GM23338 (cell line): ENCODE data around the gene SELENON. TPM values are rescaled to one million over a fixed set of nuclear protein-coding genes. Genes with fewer than 3 reads are reported as not detected.

ENCODE experiments used
- ATAC-seq: fragments of 200-7000 bp; cut with Tn5 transposase; 3 replicates; pipeline ENCODE4 v1.9.1; 2020
- DNase-seq: peaks from one replicate; pipeline ENCODE4 v3.0.0-alpha.2; 2015; ENCODE audit warnings: low spot score
- H2AFZ ChIP-seq: fragments of 200-600 bp; sonication (generic); 2 replicates; pipeline ENCODE4 v1.8.0; 2016; ENCODE audit warnings: antibody characterized with exemption, mild to moderate bottlenecking, moderate library complexity
- H3F3A ChIP-seq: fragments of 200-600 bp; sonication (generic); replicated peaks from 2 replicates; pipeline ENCODE4 v1.8.0; 2017; ENCODE audit warnings: antibody characterized with exemption, mixed run types, low read depth
- H3K27ac ChIP-seq: fragments of 200-600 bp; sonication (generic); 2 replicates; pipeline ENCODE4 v1.6.1; 2016; ENCODE audit warnings: low read depth
- H3K27me3 ChIP-seq: fragments of 200-600 bp; sonication (generic); 2 replicates; pipeline ENCODE4 v1.8.0; 2016; ENCODE audit warnings: mild to moderate bottlenecking, mixed run types, moderate library complexity; ENCODE audit not compliant: insufficient read depth
- H3K36me3 ChIP-seq: fragments of 200-600 bp; sonication (generic); 2 replicates; pipeline ENCODE4 v1.8.0; 2016; ENCODE audit warnings: mild to moderate bottlenecking; ENCODE audit not compliant: insufficient read depth
- H3K4me1 ChIP-seq: fragments of 200-600 bp; sonication (generic); 2 replicates; pipeline ENCODE4 v1.8.0; 2016; ENCODE audit warnings: mild to moderate bottlenecking, moderate library complexity; ENCODE audit not compliant: insufficient read depth
- H3K4me2 ChIP-seq: fragments of 200-600 bp; sonication (generic); 2 replicates; pipeline ENCODE4 v1.7.1; 2017; ENCODE audit warnings: mixed run types
- H3K4me3 ChIP-seq: fragments of 200-600 bp; sonication (generic); 2 replicates; pipeline ENCODE4 v1.6.1; 2016; ENCODE audit warnings: mixed run types
- H3K79me2 ChIP-seq: fragments of 200-600 bp; sonication (generic); replicated peaks from 2 replicates; pipeline ENCODE4 v1.8.0; 2017; ENCODE audit warnings: mild to moderate bottlenecking; ENCODE audit not compliant: insufficient read depth
- H3K9me2 ChIP-seq: fragments of 200-600 bp; sonication (generic); 2 replicates; pipeline ENCODE4 v1.8.0; 2017; ENCODE audit not compliant: insufficient read depth
- H4K20me1 ChIP-seq: fragments of 200-600 bp; sonication (generic); replicated peaks from 2 replicates; pipeline ENCODE4 v1.8.0; 2017; ENCODE audit warnings: mild to moderate bottlenecking; ENCODE audit not compliant: insufficient read depth
- H3K27ac Mint-ChIP-seq: 2 replicates; pipeline ENCODE4 v1.8.0; 2020; ENCODE audit warnings: inconsistent platforms, mild to moderate bottlenecking, moderate library complexity, mixed read lengths
- H3K27me3 Mint-ChIP-seq: 3 replicates; pipeline ENCODE4 v1.8.0; 2022; ENCODE audit warnings: low read depth, mild to moderate bottlenecking, moderate library complexity, mixed read lengths, inconsistent platforms; ENCODE audit not compliant: insufficient read depth, poor library complexity
- H3K36me3 Mint-ChIP-seq: 3 replicates; pipeline ENCODE4 v1.8.0; 2021; ENCODE audit warnings: low read depth, mild to moderate bottlenecking, inconsistent platforms, moderate library complexity, mixed read lengths
- H3K4me1 Mint-ChIP-seq: 3 replicates; pipeline ENCODE4 v1.8.0; 2020; ENCODE audit warnings: mild to moderate bottlenecking, inconsistent platforms, mixed read lengths
- H3K4me3 Mint-ChIP-seq: 3 replicates; pipeline ENCODE4 v1.8.0; 2021; ENCODE audit warnings: moderate library complexity, mild to moderate bottlenecking, inconsistent platforms, mixed read lengths
- H3K9me3 Mint-ChIP-seq: 3 replicates; pipeline ENCODE4 v1.8.0; 2020; ENCODE audit warnings: moderate library complexity, mild to moderate bottlenecking, inconsistent platforms, mixed read lengths
- CREB1 ChIP-seq: fragments of 250-450 bp; sonication (Bioruptor Pico); IDR thresholded peaks from 2 replicates; pipeline ENCODE4 v1.5.0; 2020; ENCODE audit warnings: low read depth, mild to moderate bottlenecking, moderate library complexity
- EZH2 ChIP-seq: fragments of 200-600 bp; sonication (generic); IDR thresholded peaks from one replicate; pipeline ENCODE4 v1.8.0; 2017; ENCODE audit warnings: antibody characterized with exemption, mild to moderate bottlenecking, low read depth; ENCODE audit not compliant: unreplicated experiment
- JUNB ChIP-seq: IDR thresholded peaks from one replicate; pipeline ENCODE4 v1.6.1; 2016; ENCODE audit warnings: antibody characterized with exemption; ENCODE audit not compliant: unreplicated experiment
- NANOG ChIP-seq: IDR thresholded peaks from 2 replicates; pipeline ENCODE4 v1.6.1; 2016; ENCODE audit warnings: antibody characterized with exemption, borderline replicate concordance
- polyA plus RNA-seq: library from polyadenylated mRNA; unstranded; fragments of >200 nt; fragmentation: Nextera tagmentation; extraction: Ambion mirVana; gene quantifications from 2 replicates; pipeline ENCODE4 v1.2.1, GENCODE V29; 2016
- total RNA-seq: library from RNA; depleted of rRNA; stranded (reverse); fragments of >200 nt; shearing (Covaris generic); gene quantifications from 2 replicates; pipeline ENCODE4 v1.2.3, GENCODE V29; 2014
- TF ChIP-seq, protein P1 (sequence below), 2 experiments: fragments of 200-600 bp in 1 of 2; sonication (generic) in 1 of 2; conservative IDR thresholded peaks; 2 replicates each; pipeline versions ENCODE4 v1.5.1 to v1.6.1; 2016 to 2017; ENCODE audit warnings: antibody characterized with exemption in 2 of 2, low read depth in 2 of 2, mild to moderate bottlenecking in 2 of 2, moderate library complexity in 1 of 2
- TF ChIP-seq, protein P2 (sequence below): fragments of 250-450 bp; sonication (Bioruptor Pico); IDR thresholded peaks from 2 replicates; pipeline ENCODE4 v1.5.0; 2020; ENCODE audit warnings: mild to moderate bottlenecking, moderate library complexity

Gene SELENON
- total and polyA plus RNA-seq, 2 experiments from 2014 or later, result 17.9 to 93.2 TPM

DNA sequence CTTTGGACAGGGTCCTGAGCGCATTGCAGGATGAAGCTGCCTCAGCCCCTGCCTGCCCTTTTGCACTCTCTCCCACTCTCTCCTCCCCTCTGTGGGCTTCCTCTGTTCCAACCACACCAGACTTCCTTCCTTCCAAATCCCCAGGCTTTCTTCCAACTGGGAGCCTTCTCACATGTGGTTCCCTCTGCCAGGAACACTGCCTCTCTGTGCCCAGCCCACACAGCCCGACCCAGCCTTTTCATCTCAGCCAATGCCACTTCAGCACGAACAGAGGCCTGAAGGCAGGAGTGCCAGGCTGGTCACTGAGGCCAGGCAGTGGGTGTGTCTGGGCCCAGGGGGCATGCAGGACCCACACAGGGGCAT lies 5.9 kb downstream of the SELENON start:
- no peak for ATAC-seq
- H3K4me2 ChIP-seq, result no peak overlapping the region

More for the DNA sequence above, 5.9 kb downstream of the SELENON start:
- no peak overlapping the region for H2AFZ ChIP-seq
- Mint-ChIP-seq H3K4me3 (no peak overlapping the region), H3K4me1 (peaks cover 13% of the 10 kb centered on the region; the same call in 2 of the 3 replicates), H3K36me3 (peaks cover 22% of the 10 kb centered on the region), H3K27ac (no peak overlapping the region), H3K9me3 (no peaks in the 10 kb centered on the region), H3K27me3 (peaks cover under 1% of the 10 kb centered on the region)
- H3K4me1 ChIP-seq, result peaks cover 5% of the 10 kb centered on the region
- H3F3A ChIP-seq, result peaks cover 4% of the 10 kb centered on the region; the same call in 1 of the 2 replicates
- no peak for DNase-seq
- H3K9me2 ChIP-seq, result no peaks in the 10 kb centered on the region
- H3K36me3 ChIP-seq, result no peaks in the 10 kb centered on the region
- H3K79me2 ChIP-seq, result peaks cover 7% of the 10 kb centered on the region; the same call in 1 of the 2 replicates
- no peak overlapping the region for H3K4me3 ChIP-seq
- no peak overlapping the region for H3K27ac ChIP-seq
- H4K20me1 ChIP-seq, result peaks cover 3% of the 10 kb centered on the region; the same call in 1 of the 2 replicates
- TF ChIP-seq EZH2 (no peak), JUNB (no peak), NANOG (no peak), CREB1 (no peak)
- TF ChIP-seq, protein P1, sequence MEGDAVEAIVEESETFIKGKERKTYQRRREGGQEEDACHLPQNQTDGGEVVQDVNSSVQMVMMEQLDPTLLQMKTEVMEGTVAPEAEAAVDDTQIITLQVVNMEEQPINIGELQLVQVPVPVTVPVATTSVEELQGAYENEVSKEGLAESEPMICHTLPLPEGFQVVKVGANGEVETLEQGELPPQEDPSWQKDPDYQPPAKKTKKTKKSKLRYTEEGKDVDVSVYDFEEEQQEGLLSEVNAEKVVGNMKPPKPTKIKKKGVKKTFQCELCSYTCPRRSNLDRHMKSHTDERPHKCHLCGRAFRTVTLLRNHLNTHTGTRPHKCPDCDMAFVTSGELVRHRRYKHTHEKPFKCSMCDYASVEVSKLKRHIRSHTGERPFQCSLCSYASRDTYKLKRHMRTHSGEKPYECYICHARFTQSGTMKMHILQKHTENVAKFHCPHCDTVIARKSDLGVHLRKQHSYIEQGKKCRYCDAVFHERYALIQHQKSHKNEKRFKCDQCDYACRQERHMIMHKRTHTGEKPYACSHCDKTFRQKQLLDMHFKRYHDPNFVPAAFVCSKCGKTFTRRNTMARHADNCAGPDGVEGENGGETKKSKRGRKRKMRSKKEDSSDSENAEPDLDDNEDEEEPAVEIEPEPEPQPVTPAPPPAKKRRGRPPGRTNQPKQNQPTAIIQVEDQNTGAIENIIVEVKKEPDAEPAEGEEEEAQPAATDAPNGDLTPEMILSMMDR (conservative IDR thresholded peaks at IDR 0.05; ENCODE audit: low read depth in 2 of 2), result no peak
- TF ChIP-seq, protein P2, sequence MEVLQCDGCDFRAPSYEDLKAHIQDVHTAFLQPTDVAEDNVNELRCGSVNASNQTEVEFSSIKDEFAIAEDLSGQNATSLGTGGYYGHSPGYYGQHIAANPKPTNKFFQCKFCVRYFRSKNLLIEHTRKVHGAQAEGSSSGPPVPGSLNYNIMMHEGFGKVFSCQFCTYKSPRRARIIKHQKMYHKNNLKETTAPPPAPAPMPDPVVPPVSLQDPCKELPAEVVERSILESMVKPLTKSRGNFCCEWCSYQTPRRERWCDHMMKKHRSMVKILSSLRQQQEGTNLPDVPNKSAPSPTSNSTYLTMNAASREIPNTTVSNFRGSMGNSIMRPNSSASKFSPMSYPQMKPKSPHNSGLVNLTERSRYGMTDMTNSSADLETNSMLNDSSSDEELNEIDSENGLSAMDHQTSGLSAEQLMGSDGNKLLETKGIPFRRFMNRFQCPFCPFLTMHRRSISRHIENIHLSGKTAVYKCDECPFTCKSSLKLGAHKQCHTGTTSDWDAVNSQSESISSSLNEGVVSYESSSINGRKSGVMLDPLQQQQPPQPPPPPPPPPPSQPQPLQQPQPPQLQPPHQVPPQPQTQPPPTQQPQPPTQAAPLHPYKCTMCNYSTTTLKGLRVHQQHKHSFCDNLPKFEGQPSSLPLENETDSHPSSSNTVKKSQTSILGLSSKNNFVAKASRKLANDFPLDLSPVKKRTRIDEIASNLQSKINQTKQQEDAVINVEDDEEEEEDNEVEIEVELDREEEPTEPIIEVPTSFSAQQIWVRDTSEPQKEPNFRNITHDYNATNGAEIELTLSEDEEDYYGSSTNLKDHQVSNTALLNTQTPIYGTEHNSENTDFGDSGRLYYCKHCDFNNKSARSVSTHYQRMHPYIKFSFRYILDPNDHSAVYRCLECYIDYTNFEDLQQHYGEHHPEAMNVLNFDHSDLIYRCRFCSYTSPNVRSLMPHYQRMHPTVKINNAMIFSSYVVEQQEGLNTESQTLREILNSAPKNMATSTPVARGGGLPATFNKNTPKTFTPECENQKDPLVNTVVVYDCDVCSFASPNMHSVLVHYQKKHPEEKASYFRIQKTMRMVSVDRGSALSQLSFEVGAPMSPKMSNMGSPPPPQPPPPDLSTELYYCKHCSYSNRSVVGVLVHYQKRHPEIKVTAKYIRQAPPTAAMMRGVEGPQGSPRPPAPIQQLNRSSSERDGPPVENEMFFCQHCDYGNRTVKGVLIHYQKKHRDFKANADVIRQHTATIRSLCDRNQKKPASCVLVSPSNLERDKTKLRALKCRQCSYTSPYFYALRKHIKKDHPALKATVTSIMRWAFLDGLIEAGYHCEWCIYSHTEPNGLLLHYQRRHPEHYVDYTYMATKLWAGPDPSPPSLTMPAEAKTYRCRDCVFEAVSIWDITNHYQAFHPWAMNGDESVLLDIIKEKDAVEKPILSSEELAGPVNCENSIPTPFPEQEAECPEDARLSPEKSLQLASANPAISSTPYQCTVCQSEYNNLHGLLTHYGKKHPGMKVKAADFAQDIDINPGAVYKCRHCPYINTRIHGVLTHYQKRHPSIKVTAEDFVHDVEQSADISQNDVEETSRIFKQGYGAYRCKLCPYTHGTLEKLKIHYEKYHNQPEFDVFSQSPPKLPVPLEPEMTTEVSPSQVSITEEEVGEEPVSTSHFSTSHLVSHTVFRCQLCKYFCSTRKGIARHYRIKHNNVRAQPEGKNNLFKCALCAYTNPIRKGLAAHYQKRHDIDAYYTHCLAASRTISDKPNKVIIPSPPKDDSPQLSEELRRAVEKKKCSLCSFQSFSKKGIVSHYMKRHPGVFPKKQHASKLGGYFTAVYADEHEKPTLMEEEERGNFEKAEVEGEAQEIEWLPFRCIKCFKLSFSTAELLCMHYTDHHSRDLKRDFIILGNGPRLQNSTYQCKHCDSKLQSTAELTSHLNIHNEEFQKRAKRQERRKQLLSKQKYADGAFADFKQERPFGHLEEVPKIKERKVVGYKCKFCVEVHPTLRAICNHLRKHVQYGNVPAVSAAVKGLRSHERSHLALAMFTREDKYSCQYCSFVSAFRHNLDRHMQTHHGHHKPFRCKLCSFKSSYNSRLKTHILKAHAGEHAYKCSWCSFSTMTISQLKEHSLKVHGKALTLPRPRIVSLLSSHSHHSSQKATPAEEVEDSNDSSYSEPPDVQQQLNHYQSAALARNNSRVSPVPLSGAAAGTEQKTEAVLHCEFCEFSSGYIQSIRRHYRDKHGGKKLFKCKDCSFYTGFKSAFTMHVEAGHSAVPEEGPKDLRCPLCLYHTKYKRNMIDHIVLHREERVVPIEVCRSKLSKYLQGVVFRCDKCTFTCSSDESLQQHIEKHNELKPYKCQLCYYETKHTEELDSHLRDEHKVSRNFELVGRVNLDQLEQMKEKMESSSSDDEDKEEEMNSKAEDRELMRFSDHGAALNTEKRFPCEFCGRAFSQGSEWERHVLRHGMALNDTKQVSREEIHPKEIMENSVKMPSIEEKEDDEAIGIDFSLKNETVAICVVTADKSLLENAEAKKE (CRISPR knock-in tag), result no peak
- H3K27me3 ChIP-seq, result no peaks in the 10 kb centered on the region
